HCT116 (cell line): Measurements from ENCODE around the gene EGF. TPM values are rescaled to one million over a fixed set of nuclear protein-coding genes. Genes with fewer than 3 reads are reported as not detected.
"Not testable (repeated sequence)": the region's sequence is repeated elsewhere in the genome, so short reads cannot be mapped to it uniquely, and the experiment has no call there.

Experiments used
- ATAC-seq: fragments of 200-7000 bp; cut with Tn5 transposase; 2 replicates; pipeline ENCODE4 v1.9.1; 2020; ENCODE audit warnings: mild to moderate bottlenecking, moderate library complexity
- BruUV-seq: library from RNA; stranded (reverse); fragments of 400-500 nt; replicated peaks from 2 replicates; lab custom pipeline; 2021; lab: Mats Ljungman, UMichigan
- CTCF ChIA-PET: fragments of 300-600 bp; sonication (Branson Sonifier 250); formaldehyde crosslinking; loops from one replicate; lab custom pipeline; 2021; ENCODE audit warnings: antibody characterized with exemption; lab: Charles Lee
- POLR2A ChIA-PET: fragments of 300-600, 350-600 bp; sonication (Branson Sonifier 250); formaldehyde crosslinking; loops from one replicate; lab custom pipeline; 2021; ENCODE audit warnings: antibody characterized with exemption; lab: Charles Lee
- RAD21 ChIA-PET, 2 experiments: fragments of 300-600 bp; sonication (Branson Sonifier 250); formaldehyde crosslinking; loops; one replicate each; lab custom pipeline; 2023; ENCODE audit warnings: low total read pairs in 2 of 2; ENCODE audit not compliant: uncharacterized antibody in 2 of 2, unreplicated experiment in 2 of 2, low non-redundant PET in 1 of 2; lab: Charles Lee
- DNase-seq: peaks from one replicate; pipeline ENCODE4 v3.0.0-alpha.2; 2010; ENCODE audit warnings: low read depth, low spot score
- H2AFZ ChIP-seq: fragments of 200-600 bp; shearing (Covaris generic), sonication (generic); 2 replicates; pipeline ENCODE4 v1.6.1; 2017; ENCODE audit warnings: low read depth, mixed run types, mixed read lengths, antibody characterized with exemption, low read length; ENCODE audit not compliant: poor library complexity, severe bottlenecking
- H3K27ac ChIP-seq: 2 replicates; pipeline ENCODE4 v1.5.1; 2012; ENCODE audit warnings: low read depth, low read length
- H3K27me3 ChIP-seq: fragments of 200-600 bp; sonication (generic); 2 replicates; pipeline ENCODE4 v1.6.1; 2016; ENCODE audit warnings: mixed run types, low read length, mixed read lengths; ENCODE audit not compliant: insufficient read depth
- H3K36me3 ChIP-seq, 2 experiments: fragments of 200-500 bp in 1 of 2; fragments of 200-600 bp in 1 of 2; sonication (Bioruptor generic) in 1 of 2; sonication (generic) in 1 of 2; 2 replicates each; pipeline versions ENCODE4 v1.5.1 to v1.6.1; 2014 to 2016; ENCODE audit warnings: low read length in 2 of 2, inconsistent platforms in 1 of 2, mixed read lengths in 1 of 2, mixed run types in 1 of 2; ENCODE audit not compliant: insufficient read depth in 2 of 2, control insufficient read depth in 1 of 2
- H3K4me1 ChIP-seq, 2 experiments: fragments of 200-600 bp in 1 of 2; sonication (generic) in 1 of 2; 2 replicates each; pipeline versions ENCODE4 v1.5.1 to v1.6.1; 2012 to 2017; ENCODE audit warnings: low read length in 2 of 2, inconsistent platforms in 1 of 2, mild to moderate bottlenecking in 1 of 2, mixed read lengths in 1 of 2, mixed run types in 1 of 2, moderate library complexity in 1 of 2; ENCODE audit not compliant: insufficient read depth in 2 of 2, control insufficient read depth in 1 of 2
- H3K4me2 ChIP-seq: fragments of 200-600 bp; sonication (generic); 2 replicates; pipeline ENCODE4 v1.6.1; 2017; ENCODE audit warnings: mixed run types, low read length, mixed read lengths
- H3K4me3 ChIP-seq, 2 experiments: fragments of 200-600 bp in 1 of 2; sonication (generic) in 1 of 2; replicated peaks in 1 of 2; 2 replicates each; pipeline ENCODE4 v1.5.1; 2011 to 2016; ENCODE audit warnings: low read length in 2 of 2, control low read depth in 1 of 2, low read depth in 1 of 2, mild to moderate bottlenecking in 1 of 2, mixed read lengths in 1 of 2, mixed run types in 1 of 2
- H3K79me2 ChIP-seq: fragments of 200-600 bp; sonication (generic); 2 replicates; pipeline ENCODE4 v1.6.1; 2017; ENCODE audit warnings: mild to moderate bottlenecking, mixed run types, low read length, moderate library complexity, mixed read lengths; ENCODE audit not compliant: insufficient read depth
- H3K9ac ChIP-seq: fragments of 200-600 bp; sonication (generic); 2 replicates; pipeline ENCODE4 v1.6.1; 2016; ENCODE audit warnings: low read length, mixed read lengths
- H3K9me2 ChIP-seq: fragments of 200-600 bp; sonication (generic), shearing (Covaris generic); 2 replicates; pipeline ENCODE4 v1.6.1; 2017; ENCODE audit warnings: mixed run types, mild to moderate bottlenecking, moderate library complexity; ENCODE audit not compliant: insufficient read depth
- H3K9me3 ChIP-seq, 2 experiments: fragments of 200-500 bp in 1 of 2; fragments of 200-600 bp in 1 of 2; sonication (Bioruptor generic) in 1 of 2; sonication (generic) in 1 of 2; 2 replicates each; pipeline ENCODE4 v1.6.1; 2014 to 2017; ENCODE audit warnings: low read length in 2 of 2, mixed read lengths in 2 of 2, inconsistent platforms in 1 of 2, low read depth in 1 of 2, mild to moderate bottlenecking in 1 of 2, mixed run types in 1 of 2, moderate library complexity in 1 of 2; ENCODE audit not compliant: control insufficient read depth in 1 of 2, insufficient read depth in 1 of 2
- H4K20me1 ChIP-seq: fragments of 200-600 bp; sonication (generic), shearing (Covaris generic); 2 replicates; pipeline ENCODE4 v1.6.1; 2017; ENCODE audit warnings: mixed run types, mild to moderate bottlenecking, moderate library complexity; ENCODE audit not compliant: insufficient read depth
- CBX3 ChIP-seq: IDR thresholded peaks from 2 replicates; pipeline ENCODE4 v1.6.1; 2012; ENCODE audit warnings: low read depth
- CEBPB ChIP-seq: IDR thresholded peaks from 2 replicates; pipeline ENCODE4 v1.6.1; 2012; ENCODE audit warnings: low read depth
- CTCF ChIP-seq, 3 experiments: fragments of 200-600 bp in 1 of 3; sonication (generic) in 1 of 3; IDR thresholded peaks in 2 of 3; conservative IDR thresholded peaks in 1 of 3; 2 replicates each; pipeline ENCODE4 v1.5.1; 2012 to 2017; ENCODE audit warnings: low read depth in 2 of 3, low read length in 2 of 3, antibody characterized with exemption in 1 of 3, borderline replicate concordance in 1 of 3, control low read depth in 1 of 3, mild to moderate bottlenecking in 1 of 3, mixed read lengths in 1 of 3, mixed run types in 1 of 3, moderate library complexity in 1 of 3; ENCODE audit not compliant: insufficient read depth in 1 of 3
- EGR1 ChIP-seq: IDR thresholded peaks from 2 replicates; pipeline ENCODE4 v1.6.1; 2012; ENCODE audit warnings: low read depth
- EZH2 ChIP-seq: fragments of 200-600 bp; sonication (generic); IDR thresholded peaks from 2 replicates; pipeline ENCODE4 v1.6.1; 2017; ENCODE audit warnings: antibody characterized with exemption, mixed run types
- JUND ChIP-seq: IDR thresholded peaks from 2 replicates; pipeline ENCODE4 v1.6.1; 2012
- POLR2A ChIP-seq: IDR thresholded peaks from 2 replicates; pipeline ENCODE4 v1.7.0; 2011; ENCODE audit warnings: borderline replicate concordance; ENCODE audit not compliant: insufficient read depth, insufficient read length; ENCODE audit errors: extremely low read depth
- POLR2AphosphoS5 ChIP-seq: IDR thresholded peaks from 2 replicates; pipeline ENCODE4 v1.6.1; 2011; ENCODE audit warnings: mild to moderate bottlenecking, low read depth, low read length, moderate library complexity
- SRF ChIP-seq: IDR thresholded peaks from 2 replicates; pipeline ENCODE4 v1.6.1; 2012; ENCODE audit warnings: low read depth
- ZBTB33 ChIP-seq: IDR thresholded peaks from 2 replicates; pipeline ENCODE4 v1.6.1; 2011; ENCODE audit warnings: mild to moderate bottlenecking, low read length, moderate library complexity; ENCODE audit not compliant: insufficient replicate concordance; ENCODE audit errors: extremely low read depth
- ZFX ChIP-seq: fragments of 450-650 bp; IDR thresholded peaks from 2 replicates; pipeline ENCODE4 v1.6.1; 2017
- ZNF274 ChIP-seq: fragments of 200-500 bp; sonication (Bioruptor generic); IDR thresholded peaks from 2 replicates; pipeline ENCODE4 v1.6.1; 2014; ENCODE audit warnings: mild to moderate bottlenecking, low read depth, low read length, inconsistent platforms
- intact Hi-C: fragments of 100-400 bp; cut with micrococcal nuclease; formaldehyde crosslinking; loops from 2 replicates; pipeline ENCODE4 v1.10.0; 2022
- total RNA-seq: library from RNA; stranded (reverse); gene quantifications from one replicate; pipeline ENCODE4 v1.2.1, GENCODE V29; 2021; ENCODE audit not compliant: unreplicated experiment

EGF gene
- total RNA-seq, 1 experiment from 2014 or later, result 0.57 TPM

- TF ChIP-seq POLR2AphosphoS5, result no peak
- no peak for TF ChIP-seq ZNF274
- TF ChIP-seq JUND, result no peak
- TF ChIP-seq EGR1, result no peak
- no peak for TF ChIP-seq CEBPB
- no peak for TF ChIP-seq POLR2A
- TF ChIP-seq CBX3, result no peak
- no peak for TF ChIP-seq EZH2
- no peak for TF ChIP-seq ZBTB33
- no peak for TF ChIP-seq SRF
- no peak for TF ChIP-seq ZFX
- TF ChIP-seq CTCF (IDR thresholded peaks at IDR 0.05 in 2 of 3, conservative IDR thresholded peaks at IDR 0.05 in 1 of 3; ENCODE audit: borderline replicate concordance in 1 of 3, insufficient read depth in 1 of 3, low read depth in 2 of 3, low read length in 2 of 3), result no peak
- POLR2A ChIA-PET, result no interaction called here
- H3K9me3 ChIP-seq, result no peaks in the 10 kb centered on the region
- no peak overlapping the region for H2AFZ ChIP-seq
- H3K27me3 ChIP-seq, result no peaks in the 10 kb centered on the region
- RAD21 ChIA-PET, result no interaction called here
- BruUV-seq, result no TSS peak
- no peaks in the 10 kb centered on the region for H3K4me1 ChIP-seq
- H3K4me2 ChIP-seq, result no peak overlapping the region
- CTCF ChIA-PET, result interaction anchor here (2.3 kb wide), 1 partner anchor 15 kb away, joined by 7 read pairs; no protein-coding TSS in a partner anchor
- H3K36me3 ChIP-seq, result no peaks in the 10 kb centered on the region
- H3K27ac ChIP-seq, result no peak overlapping the region
- H3K4me3 ChIP-seq, result no peak overlapping the region
- DNase-seq (no peak), ATAC-seq (no peak)
- H3K79me2 ChIP-seq, result no peaks in the 10 kb centered on the region
- no peaks in the 10 kb centered on the region for H4K20me1 ChIP-seq
- no peak overlapping the region for H3K9ac ChIP-seq
- no peaks in the 10 kb centered on the region for H3K9me2 ChIP-seq
- intact Hi-C loops, result no loop called here
These were observed 121.3 kb downstream of the EGF start for GRCh38 chr4:110034026-110034393.

GRCh38 chr4:110039164-110039563, 126.5 kb downstream of the EGF start:
- H3K27ac ChIP-seq, H3K9me3 ChIP-seq, H2AFZ ChIP-seq, H3K4me1 ChIP-seq, RAD21 ChIA-PET, H3K36me3 ChIP-seq, ATAC-seq, DNase-seq, H3K9ac ChIP-seq, H3K4me2 ChIP-seq, H3K27me3 ChIP-seq, H3K79me2 ChIP-seq, H3K4me3 ChIP-seq, H3K9me2 ChIP-seq, H4K20me1 ChIP-seq, POLR2A ChIA-PET, CTCF ChIA-PET, intact Hi-C loops, BruUV-seq: not testable (repeated sequence)
